ENCODE measurements around the gene SRGAP2.
"Not testable (repeated sequence)": the region's sequence is repeated elsewhere in the genome, so short reads cannot be mapped to it uniquely, and the experiment has no call there.

Gene SRGAP2

GRCh38 chr1:206210802-206211201 is 7.5 kb downstream of the SRGAP2 start:
- DNase-seq, result not testable (repeated sequence)

GRCh38 chr1:206215600-206216392 is 12.5 kb downstream of the SRGAP2 start:
- not testable (repeated sequence) for DNase-seq

- not testable (repeated sequence) for DNase-seq
These were observed 14.9 kb downstream of the SRGAP2 start for GRCh38 chr1:206218285-206218684.

- not testable (repeated sequence) for DNase-seq
These were observed 15.4 kb downstream of the SRGAP2 start for GRCh38 chr1:206218765-206219164.

- DNase-seq, result not testable (repeated sequence)
These were observed 16.4 kb downstream of the SRGAP2 start for GRCh38 chr1:206219514-206220331.

- not testable (repeated sequence) for DNase-seq
These were observed 17.1 kb downstream of the SRGAP2 start for GRCh38 chr1:206220332-206221000.

- not testable (repeated sequence) for DNase-seq
These were observed 18.2 kb downstream of the SRGAP2 start for GRCh38 chr1:206221585-206221984.

GRCh38 chr1:206224190-206224776 is 20.9 kb downstream of the SRGAP2 start:
- DNase-seq, result not testable (repeated sequence)

- not testable (repeated sequence) for DNase-seq
These were observed 22.0 kb downstream of the SRGAP2 start for GRCh38 chr1:206225386-206225785.

- not testable (repeated sequence) for DNase-seq
These were observed 23.5 kb downstream of the SRGAP2 start for GRCh38 chr1:206226886-206227285.

GRCh38 chr1:206229286-206229685 is 25.9 kb downstream of the SRGAP2 start:
- DNase-seq, result not testable (repeated sequence)

GRCh38 chr1:206231989-206232388 is 28.6 kb downstream of the SRGAP2 start:
- DNase-seq, result not testable (repeated sequence)

- DNase-seq, result not testable (repeated sequence)
These were observed 29.8 kb downstream of the SRGAP2 start for GRCh38 chr1:206232970-206233645.

GRCh38 chr1:206234189-206234916 is 31.0 kb downstream of the SRGAP2 start:
- not testable (repeated sequence) for DNase-seq

- not testable (repeated sequence) for DNase-seq
These were observed 31.8 kb downstream of the SRGAP2 start for GRCh38 chr1:206235190-206235589.

GRCh38 chr1:206240288-206240687 is 36.9 kb downstream of the SRGAP2 start:
- DNase-seq, result not testable (repeated sequence)

GRCh38 chr1:206243335-206243734 is 40.0 kb downstream of the SRGAP2 start:
- not testable (repeated sequence) for DNase-seq

- not testable (repeated sequence) for DNase-seq
These were observed 42.1 kb downstream of the SRGAP2 start for GRCh38 chr1:206245479-206245878.

GRCh38 chr1:206246129-206246886 is 43.0 kb downstream of the SRGAP2 start:
- not testable (repeated sequence) for DNase-seq

GRCh38 chr1:206250953-206251681 is 47.8 kb downstream of the SRGAP2 start:
- not testable (repeated sequence) for DNase-seq

Measured in NCI-H524 treated with DMSO at 0.1 percent for 48 hours (cell line).